Activated CD8-positive, alpha-beta memory T cell treated with anti-CD3 and anti-CD28 coated beads, Interleukin-2, amount 50 U/mL, for 24 hours (primary cell): ENCODE data around the gene LIPF.
"Not testable (repeated sequence)": the region's sequence is repeated elsewhere in the genome, so short reads cannot be mapped to it uniquely, and the experiment has no call there.

Experiments used
- DNase-seq: peaks from one replicate; pipeline ENCODE4 v3.0.0-alpha.2; 2020; ENCODE audit errors: extremely low read depth

LIPF gene

DNA sequence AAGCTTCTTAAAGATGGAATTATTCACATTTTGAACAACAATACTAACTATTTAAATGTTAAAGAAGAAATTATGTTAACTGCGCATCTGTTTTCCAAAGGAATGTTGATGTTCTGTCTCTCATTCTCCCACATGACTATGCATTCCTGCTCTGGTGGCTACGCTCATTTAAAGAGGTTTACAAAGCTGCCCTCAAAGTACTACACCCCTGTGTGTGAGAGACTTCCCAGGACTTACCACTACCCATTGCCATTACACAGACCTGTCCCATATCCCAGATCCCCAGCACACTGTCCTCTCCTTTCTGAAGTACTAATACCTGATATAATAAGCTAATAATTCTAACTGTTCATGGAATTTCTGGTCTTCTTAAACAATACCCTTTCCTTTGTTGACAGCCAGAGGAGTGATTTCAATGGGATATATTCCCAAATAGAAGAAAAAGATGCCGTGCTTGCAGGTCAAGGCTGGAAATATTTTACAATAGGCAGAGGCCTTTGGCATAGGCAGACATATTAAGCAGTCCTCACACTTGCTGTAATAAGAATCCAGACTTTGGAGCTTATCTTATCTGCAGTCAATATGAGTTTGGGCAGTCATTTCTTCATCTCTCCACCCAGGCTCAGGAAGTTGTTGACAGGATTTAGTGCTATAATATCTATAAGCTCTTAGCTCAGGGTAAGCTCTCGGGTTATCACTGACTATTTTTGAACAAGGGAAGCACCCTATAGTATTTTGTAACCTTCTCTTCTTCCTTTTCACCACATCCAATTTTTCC, 12.2 kb downstream of the LIPF start:
- no peak for DNase-seq

GRCh38 chr10:88680958-88681357, 16.7 kb downstream of the LIPF start:
- DNase-seq: no peak

- no peak for DNase-seq
These were observed 18.2 kb downstream of the LIPF start for GRCh38 chr10:88682491-88682890.

- DNase-seq: no peak
These were observed 23.7 kb downstream of the LIPF start for GRCh38 chr10:88687853-88688467.

DNA sequence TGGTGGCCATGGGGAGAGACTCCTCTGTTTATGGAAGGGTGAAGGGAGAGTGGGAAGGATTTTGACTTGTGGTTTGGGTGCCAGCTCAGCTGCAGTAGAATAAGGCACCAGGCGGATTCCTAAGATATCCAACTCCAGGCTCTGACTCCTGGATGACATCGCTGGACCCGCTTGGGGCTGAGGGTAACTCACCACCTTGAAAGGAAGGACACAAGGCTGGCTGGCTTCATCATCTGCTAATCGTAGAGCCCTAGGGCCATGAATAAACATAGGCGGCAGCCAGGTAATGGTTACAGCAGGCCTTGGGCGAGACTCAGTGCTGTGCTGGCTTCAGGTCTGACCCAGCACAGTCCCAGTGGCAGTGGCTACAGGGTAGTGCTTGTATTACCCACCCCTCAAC, 25.1 kb downstream of the LIPF start:
- DNase-seq: no peak

DNA sequence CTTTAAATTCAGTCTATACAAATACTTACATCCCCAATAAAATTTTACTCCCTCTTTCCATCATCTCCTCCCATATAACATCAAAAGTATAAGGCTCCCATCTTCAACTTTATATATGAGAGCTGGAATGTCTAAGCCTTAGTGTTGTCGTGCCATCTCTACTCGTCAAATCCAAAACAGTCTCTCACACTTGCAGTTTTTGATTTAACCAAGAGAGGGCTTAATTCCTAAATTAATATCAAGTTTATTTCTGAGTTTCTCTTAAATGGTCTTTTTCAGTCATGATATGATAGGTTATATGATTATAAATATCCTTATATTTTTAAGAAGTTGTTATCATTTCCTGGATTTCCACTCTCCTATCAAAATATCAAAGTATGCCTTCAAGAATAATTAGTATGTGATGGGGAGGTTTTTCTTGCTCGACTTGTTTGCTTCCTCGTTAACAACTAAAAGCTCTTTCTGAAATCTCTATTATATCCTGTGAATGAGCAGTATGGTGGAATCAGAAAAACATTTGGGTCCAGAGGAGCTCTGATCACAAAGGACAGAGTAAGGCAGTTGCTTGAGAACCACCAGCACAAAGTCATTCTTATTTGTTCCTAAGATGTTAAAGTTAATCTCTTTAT, 29.3 kb downstream of the LIPF start:
- no peak for DNase-seq

GRCh38 chr10:88702848-88703597, 38.8 kb downstream of the LIPF start:
- DNase-seq: no peak

DNA sequence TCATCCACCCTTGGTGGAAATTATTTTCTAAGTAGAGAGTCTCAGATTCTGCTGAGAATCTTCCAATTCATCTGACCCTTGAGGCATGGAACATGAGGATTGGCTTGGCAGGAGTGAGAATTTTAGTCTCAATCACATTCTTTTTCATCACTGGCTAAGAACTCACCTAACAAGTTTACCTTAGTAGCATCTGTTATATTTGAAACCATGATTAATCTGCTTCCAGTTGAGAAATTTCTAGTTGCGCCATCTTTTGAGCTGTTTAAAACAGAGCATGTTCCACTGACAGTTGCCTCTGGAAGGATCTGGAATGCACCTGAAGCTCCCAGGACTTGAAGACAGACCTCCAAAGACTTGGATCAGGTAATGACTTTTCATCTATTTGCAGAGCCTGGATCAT, 41.7 kb downstream of the LIPF start, which contains the start of gene LIPK:
Gene LIPK, plus strand, starts transcription at position 292 of the 400 bp plus-strand sequence. CDS start 18,295 bp downstream, outside the sequence.
- no peak for DNase-seq

DNA sequence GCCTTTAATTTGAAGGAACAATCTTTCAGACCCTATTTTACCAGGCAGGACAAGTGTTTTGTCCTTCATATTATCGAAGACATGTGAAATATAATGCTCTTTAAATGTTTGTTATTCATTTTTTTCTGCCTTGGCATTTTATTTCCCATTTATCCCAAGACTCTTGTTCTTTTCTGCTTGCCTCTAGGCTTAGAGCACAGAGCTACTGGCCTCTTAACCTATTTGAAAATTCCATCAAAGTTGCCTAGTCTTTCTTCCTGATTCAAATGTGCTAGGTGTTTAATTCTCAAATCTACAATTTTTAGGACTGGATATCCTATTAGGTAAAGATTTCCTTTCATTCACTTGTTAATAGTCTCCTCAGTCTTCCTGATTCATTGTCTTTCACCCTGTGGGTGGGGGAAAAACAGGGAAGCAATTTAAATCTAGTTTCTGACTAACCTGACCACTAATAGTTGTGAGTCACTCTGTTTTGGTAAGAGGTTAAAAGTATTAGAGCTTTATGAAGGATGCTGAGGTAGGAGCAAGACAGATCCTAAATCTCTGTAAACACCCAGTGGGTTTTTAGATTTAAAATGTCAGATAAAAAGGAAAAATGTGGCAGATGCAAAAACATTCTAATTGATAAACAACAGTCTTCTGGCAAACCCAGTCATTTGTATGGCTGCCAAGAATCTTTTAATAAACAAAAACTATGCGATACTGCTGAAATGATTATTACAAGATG, 43.4 kb downstream of the LIPF start:
- no peak for DNase-seq

DNA sequence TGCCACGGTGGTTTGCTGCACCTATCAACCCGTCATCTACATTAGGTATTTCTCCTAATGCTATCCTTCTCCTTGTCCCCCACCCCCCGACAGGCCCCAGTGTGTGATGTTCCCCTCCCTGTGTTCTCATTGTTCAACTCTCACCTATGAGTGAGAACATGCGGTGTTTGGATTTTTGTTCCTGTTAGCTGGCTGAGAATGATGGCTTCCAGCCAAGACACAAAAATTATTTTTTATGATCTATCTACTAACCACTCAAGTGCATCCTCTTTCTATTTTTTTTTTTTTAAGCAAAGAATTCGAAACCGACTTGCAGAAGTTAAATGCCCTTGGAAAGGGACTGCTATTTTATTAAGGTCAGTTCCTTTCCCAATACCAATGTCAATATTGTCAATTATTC, 45.1 kb downstream of the LIPF start:
- DNase-seq: not testable (repeated sequence)

DNA sequence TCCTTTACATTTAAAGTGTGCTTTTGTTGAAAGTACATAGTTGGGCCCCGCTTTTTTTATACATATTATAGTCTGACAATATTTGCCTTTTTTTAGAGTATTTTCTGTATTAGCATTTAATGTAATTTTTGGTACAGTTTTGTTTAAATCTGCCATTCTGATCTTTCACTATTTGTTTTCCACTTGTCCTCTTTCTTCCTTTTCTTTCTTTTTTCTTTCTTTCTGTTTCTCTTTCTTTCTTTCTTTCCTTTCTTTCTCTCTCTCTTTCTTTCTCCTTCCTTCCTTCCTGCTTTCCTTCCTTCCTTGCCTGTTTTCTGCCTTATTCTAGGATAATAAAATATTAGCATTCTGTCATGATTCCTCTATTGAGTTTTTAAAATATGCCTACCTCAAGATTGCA, 51.3 kb downstream of the LIPF start:
- no peak for DNase-seq

DNA sequence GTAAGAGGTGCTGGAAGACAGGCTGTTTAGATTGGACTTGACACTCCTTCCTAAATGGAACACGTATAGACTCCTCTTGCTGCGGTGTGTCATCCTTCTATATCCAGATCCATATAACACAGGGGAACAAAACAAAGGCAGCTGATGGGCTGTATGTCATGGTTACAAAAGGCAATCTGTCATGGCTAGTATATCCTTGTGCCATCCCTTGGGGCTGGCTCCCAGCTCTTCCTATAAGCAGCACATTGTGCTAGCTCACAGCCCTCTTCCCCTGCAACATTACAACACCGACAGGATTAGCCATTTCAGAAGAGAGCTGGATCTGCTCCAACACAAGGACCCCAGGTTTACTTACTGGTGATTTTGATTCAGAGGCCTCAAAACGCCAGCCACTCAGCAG, 57.1 kb downstream of the LIPF start:
- no peak for DNase-seq

- DNase-seq: no peak
These were observed 61.6 kb downstream of the LIPF start for GRCh38 chr10:88725798-88726197.

DNA sequence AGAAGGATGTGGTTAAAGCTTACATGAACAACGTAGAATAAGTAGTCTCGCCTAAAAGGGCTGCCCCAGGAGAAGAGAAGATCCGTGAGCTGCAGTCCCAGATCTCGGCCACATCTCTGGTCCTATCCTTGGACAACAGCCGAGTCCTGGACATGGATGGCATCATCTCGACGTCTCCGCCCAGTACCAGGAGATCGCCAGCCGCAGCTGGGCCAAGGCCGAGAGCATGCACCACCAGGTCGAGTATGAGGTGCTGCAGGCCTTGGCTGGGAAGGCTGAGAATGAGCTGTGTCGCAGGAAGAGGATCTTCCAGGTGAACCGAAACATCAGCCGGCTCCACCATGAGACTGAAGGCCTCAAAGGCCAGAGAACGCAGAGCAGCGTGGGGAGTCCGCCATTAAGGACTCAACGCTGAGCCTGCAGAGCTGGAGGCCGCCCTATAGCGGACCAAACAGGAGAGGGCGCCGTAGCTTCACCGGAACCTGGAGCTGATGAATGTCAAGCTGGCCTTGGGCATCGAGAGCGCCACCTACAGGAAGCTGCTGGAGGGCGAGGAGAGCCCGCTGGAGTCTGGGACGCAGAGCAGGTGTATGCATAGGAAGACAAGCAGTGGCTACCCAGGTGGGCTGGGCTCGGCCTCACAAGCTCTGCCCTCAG, 64.0 kb downstream of the LIPF start:
- DNase-seq: no peak
